ENCODE measurements around the gene TBCEL. TPM values are rescaled to one million over a fixed set of nuclear protein-coding genes. Genes with fewer than 3 reads are reported as not detected.

The TBCEL gene
- total and polyA plus RNA-seq, 10 of the 15 experiments (the other 5 are each of a cell fraction or from before 2014, with no cell fraction given): 2.0 to 10.4 (median 7.3) TPM

- no peak for FAIRE-seq
These were observed 28.7 kb upstream of the TBCEL start for GRCh38 chr11:120995184-120995583.

More at GRCh38 chr11:120995184-120995583, 28.7 kb upstream of the TBCEL start:
- Histone ChIP-seq H3K36me3 (ENCODE audit: control insufficient read depth in 2 of 2, insufficient read depth in 2 of 2, low read length in 1 of 2) (no peaks in the 10 kb centered on the region), H3K9me3 (replicated peaks; ENCODE audit: control insufficient read depth, insufficient read depth, low read length) (no peaks in the 10 kb centered on the region), H3K27me3 (replicated peaks in 1 of 2; ENCODE audit: control insufficient read depth in 2 of 2, insufficient read depth in 2 of 2, low read length in 1 of 2) (peaks cover 0 to 6% of the 10 kb centered on the region in 2 experiments; a peak in 3 of 4 replicates), H3K27ac (ENCODE audit: control insufficient read depth, insufficient read depth) (no peak overlapping the region), H3K4me3 (no peak overlapping the region), H2AFZ (ENCODE audit: control insufficient read depth, low read depth, low read length) (no peak overlapping the region), H3K9ac (ENCODE audit: control insufficient read depth, insufficient read depth, low read length) (no peak overlapping the region), H4K20me1 (ENCODE audit: control insufficient read depth, insufficient read depth) (no peaks in the 10 kb centered on the region), H3K4me1 (ENCODE audit: control insufficient read depth, insufficient read depth, low read length) (no peaks in the 10 kb centered on the region), H3K79me2 (ENCODE audit: control insufficient read depth, insufficient read depth, low read length) (no peaks in the 10 kb centered on the region), H3K4me2 (ENCODE audit: control insufficient read depth, insufficient read depth) (no peak overlapping the region)
- intact Hi-C loops (cut with micrococcal nuclease; ENCODE audit: unreplicated experiment) (loop anchor here (5.0 kb wide), 1 partner anchor 127 kb away; no protein-coding TSS in a partner anchor), in situ Hi-C loops (cut with MboI) (no loop called here)
- POLR2A ChIA-PET: no interaction called here
- CTCF ChIA-PET: no interaction called here
- TF ChIP-seq TARDBP (IDR thresholded peaks at IDR 0.05; ENCODE audit: borderline replicate concordance) (no peak), CREM (IDR thresholded peaks at IDR 0.05; ENCODE audit: low read depth) (no peak), RELB (IDR thresholded peaks at IDR 0.05; ENCODE audit: low read depth) (no peak), EZH2 (IDR thresholded peaks at IDR 0.05; ENCODE audit: borderline replicate concordance, control insufficient read depth, low read depth, low read length) (no peak), POU2F2 (IDR thresholded peaks at IDR 0.05; ENCODE audit: borderline replicate concordance, low read depth, low read length) (no peak), STAT3 (IDR thresholded peaks at IDR 0.05; ENCODE audit: low read depth, low read length) (no peak), FOXM1 (IDR thresholded peaks at IDR 0.05; ENCODE audit: low read depth, low read length) (no peak), EGR1 (IDR thresholded peaks at IDR 0.05; ENCODE audit: borderline replicate concordance in 1 of 2, low read depth in 2 of 2, low read length in 2 of 2) (no peak), SPI1 (IDR thresholded peaks at IDR 0.05; ENCODE audit: borderline replicate concordance, insufficient read depth, low read depth, low read length) (no peak), NFYA (IDR thresholded peaks at IDR 0.05; ENCODE audit: borderline replicate concordance, low read depth, low read length) (no peak), EP300 (IDR thresholded peaks at IDR 0.05; ENCODE audit: borderline replicate concordance in 1 of 2, control insufficient read depth in 1 of 2, low read depth in 2 of 2, low read length in 2 of 2) (no peak), CBX5 (IDR thresholded peaks at IDR 0.05; ENCODE audit: low read depth) (no peak)
- TF ChIP-seq, protein P1, sequence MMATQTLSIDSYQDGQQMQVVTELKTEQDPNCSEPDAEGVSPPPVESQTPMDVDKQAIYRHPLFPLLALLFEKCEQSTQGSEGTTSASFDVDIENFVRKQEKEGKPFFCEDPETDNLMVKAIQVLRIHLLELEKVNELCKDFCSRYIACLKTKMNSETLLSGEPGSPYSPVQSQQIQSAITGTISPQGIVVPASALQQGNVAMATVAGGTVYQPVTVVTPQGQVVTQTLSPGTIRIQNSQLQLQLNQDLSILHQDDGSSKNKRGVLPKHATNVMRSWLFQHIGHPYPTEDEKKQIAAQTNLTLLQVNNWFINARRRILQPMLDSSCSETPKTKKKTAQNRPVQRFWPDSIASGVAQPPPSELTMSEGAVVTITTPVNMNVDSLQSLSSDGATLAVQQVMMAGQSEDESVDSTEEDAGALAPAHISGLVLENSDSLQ (IDR thresholded peaks at IDR 0.05): no peak
- TF ChIP-seq, protein P2, sequence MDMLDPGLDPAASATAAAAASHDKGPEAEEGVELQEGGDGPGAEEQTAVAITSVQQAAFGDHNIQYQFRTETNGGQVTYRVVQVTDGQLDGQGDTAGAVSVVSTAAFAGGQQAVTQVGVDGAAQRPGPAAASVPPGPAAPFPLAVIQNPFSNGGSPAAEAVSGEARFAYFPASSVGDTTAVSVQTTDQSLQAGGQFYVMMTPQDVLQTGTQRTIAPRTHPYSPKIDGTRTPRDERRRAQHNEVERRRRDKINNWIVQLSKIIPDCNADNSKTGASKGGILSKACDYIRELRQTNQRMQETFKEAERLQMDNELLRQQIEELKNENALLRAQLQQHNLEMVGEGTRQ (IDR thresholded peaks at IDR 0.05; ENCODE audit: borderline replicate concordance, low read depth, low read length): no peak
- ATAC-seq: no peak
- WGBS (ENCODE audit: insufficient coverage, insufficient replicate concordance, low lambda C conversion rate, missing lambda C conversion rate): 44% methylated on average over 2 of the region's 2 CpGs
- BruUV-seq (replicated peaks): no TSS peak
- RAD21 ChIA-PET (ENCODE audit: unreplicated experiment): no interaction called here
- DNase-seq (ENCODE audit: low read depth, low spot score): no peak
- SMC1A ChIA-PET (ENCODE audit: uncharacterized antibody, unreplicated experiment): no interaction called here
